DMS 273 (cell line): ENCODE results near the gene TSC22D2.

Experiments
- DNase-seq: peaks from one replicate; lab custom pipeline; 2025; ENCODE audit not compliant: unreplicated experiment; lab: John Stamatoyannopoulos, UW

Gene TSC22D2

DNA sequence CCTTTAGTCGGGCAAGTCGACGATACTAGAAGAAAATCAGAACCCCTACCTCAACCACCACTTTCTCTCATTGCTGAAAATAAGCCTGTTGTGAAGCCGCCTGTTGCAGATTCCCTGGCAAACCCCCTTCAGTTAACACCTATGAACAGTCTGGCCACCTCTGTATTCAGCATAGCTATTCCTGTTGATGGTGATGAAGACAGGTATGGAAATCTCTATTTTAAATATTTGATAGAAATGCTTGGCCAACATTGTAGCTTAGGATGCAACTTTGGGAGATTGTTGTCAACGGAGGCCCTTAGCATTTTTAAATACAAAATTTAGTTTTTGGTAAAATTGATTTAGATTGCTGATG lies 3.0 kb downstream of the TSC22D2 start:
- no peak for DNase-seq

DNA sequence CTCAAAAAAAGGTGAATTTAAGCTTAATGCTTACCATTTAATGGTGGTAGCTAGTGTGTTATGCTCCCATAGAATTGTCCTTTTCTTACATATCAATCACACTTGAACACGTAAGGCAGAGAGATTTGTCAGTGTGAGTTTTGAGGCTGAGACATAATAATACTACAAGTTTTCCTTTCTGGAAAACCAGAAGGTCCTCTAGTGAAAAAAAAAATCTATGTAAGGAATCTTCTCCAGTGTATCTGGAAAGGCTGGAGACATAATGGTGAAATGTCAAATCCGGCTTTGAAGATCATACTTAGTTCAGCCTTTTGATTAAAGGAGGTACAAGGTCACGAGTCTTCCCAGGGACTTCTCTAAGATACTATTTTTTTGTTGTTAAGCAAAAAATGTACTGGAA lies 3.4 kb downstream of the TSC22D2 start:
- peak; percentile 35 for DNase-seq

DNA sequence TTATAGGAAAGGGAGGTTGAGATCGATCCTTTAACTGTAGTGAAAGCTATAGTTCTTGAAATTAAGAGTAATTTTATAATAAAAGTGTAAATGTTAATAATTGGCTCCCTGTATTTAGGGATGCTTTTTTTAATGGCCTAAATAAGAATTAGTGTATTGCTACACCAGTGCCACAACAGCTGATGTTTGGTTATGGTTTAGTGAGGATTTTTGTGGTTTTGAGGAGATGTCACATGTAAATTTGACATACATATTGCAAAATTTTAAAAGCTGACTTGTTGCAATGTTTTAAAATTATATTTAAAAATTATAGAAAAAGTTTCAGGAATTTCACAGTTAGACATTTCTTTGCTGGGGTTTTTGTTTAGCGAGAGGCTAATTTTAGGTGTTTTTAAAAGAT lies 3.9 kb downstream of the TSC22D2 start:
- no peak for DNase-seq

DNA sequence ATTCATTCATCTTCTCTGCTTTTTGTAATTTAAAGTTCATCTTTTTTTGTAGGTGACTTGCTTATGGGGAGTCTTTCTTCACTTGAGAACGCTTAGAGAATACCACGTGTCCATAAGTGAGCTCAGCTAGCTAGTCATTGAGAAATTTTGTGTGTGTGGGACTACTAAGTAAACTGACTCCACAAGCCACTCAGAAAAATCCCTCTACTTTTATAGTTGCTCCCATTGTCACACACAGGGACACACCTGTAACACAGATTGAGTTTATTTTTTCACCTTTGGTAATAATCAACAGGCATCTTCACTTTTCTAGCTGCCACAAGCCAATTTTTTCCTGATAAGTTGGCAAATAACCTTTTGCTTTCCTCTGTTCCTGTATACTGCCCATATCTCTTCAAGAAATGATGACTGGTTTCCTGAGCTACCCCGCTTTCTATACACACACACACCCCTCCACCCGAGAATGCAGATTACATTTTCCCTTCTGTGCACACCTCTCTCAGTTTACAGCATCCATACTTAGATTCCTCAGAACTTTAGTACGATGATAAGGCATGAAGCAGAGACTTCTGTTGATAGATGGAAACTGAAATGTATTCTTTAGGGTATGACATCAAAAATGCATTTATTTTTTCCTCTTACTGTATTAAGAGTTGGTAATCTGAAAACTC lies 4.6 kb downstream of the TSC22D2 start:
- peak; percentile 67 for DNase-seq

DNA sequence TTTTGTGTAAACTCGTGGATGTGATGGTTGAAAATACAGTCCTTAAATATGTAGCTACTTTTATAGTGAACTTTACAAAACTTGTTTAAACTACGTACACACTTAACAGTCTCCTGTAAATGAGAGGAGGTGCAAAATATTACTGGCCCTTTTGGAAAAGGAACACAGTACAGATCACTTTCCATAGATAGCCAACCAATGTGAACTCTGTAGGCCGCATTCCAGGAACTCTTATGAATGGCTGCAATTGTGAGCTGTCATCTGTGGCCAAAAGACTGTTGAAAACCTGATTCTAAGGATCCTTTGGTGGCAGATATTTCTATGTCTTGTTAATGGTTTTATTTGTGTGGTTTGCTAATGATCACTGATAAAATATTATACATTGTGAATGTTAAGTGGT lies 6.2 kb downstream of the TSC22D2 start:
- peak; percentile 45 for DNase-seq

DNA sequence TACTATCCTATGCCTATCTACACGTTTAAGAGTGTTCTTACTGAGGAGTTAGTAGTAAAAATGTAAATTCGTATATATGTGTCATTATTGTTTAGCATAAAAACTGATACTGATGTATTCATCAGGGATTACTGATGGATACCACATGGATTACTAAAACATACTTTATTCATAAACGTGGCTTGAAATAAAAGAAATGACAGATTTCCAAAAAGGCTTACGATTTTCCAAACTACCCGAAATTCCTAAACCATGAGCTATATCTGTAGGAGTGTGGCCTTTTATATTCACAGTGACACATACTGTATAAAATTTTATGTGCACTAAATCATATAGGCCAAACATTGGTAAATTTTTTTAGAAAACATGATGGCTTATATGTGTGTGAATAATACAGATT lies 6.9 kb downstream of the TSC22D2 start:
- DNase-seq: no peak

DNA sequence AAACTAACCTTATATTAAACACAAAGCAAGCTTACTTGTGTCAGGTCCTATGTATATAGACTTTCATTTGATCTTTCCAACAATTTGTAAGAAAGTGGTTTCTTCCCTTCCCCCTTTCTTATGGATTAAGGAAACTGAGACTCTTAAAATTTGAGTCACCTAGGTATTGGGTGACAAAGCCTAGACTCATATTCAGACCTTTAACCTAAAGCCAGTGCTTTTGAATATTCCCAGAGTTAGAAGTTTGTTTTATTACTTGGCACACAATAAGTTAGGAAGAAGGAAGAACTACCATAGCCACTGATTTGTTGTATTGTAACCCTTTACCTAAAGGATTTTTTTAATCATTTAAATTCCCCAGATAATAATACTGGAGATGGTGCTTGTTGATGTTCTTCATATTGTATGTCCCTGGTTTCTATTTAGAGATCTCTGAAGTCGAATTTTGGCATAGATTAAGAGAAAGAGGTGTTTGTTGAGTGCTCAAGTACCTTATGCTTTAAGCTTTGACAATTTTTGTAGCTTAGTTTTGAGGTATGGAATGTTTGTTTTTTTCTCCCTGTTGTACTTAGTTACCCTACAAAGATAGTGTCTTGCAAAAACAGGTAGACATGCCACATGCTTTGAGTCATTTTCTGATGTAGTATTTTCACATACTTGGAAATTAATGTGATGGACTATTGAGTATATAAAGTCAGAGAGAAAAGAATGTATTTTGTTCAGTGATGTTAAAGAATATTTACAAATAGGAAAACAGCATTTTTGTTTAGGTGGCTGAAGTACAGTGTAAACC lies 11.2 kb downstream of the TSC22D2 start:
- no peak for DNase-seq

DNA sequence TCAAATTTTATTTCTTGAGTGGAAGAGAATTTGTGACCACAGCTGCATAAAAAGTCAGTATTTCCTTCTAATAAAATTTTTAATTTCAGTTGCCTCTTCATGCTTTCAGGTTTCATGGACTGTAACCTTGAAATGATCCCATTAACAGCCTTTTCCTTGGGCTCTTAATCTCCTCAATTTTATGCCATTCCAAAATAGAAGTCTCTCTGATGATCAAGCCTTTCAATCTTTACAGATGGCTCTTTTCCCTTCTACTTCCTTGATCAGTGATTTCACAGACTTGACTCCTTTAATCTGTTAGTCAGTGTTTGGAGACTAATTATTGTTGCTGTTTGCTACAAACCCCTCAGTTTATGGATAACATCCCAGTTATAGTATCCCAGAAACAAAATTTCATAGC lies 11.9 kb downstream of the TSC22D2 start:
- DNase-seq: peak; percentile 17

DNA sequence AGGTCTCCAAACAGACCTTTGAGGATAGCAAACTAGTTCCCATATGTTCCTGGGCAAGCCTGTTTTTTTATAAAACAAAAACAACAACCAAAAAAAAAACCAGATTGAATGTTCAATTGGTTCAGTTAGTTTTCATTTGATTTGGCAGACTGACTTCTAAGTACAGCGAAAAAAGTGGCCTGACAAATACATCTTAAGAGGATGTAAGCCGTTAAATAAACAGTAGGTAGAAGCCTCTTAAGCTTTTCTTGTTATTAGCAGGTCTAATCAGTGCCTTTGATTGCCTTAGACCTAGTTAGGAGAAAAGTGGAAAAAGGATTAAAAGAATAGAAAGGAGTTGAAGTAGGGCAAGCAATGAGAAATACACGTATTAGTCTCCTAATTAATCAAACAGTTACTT lies 13.2 kb downstream of the TSC22D2 start:
- DNase-seq: no peak

DNA sequence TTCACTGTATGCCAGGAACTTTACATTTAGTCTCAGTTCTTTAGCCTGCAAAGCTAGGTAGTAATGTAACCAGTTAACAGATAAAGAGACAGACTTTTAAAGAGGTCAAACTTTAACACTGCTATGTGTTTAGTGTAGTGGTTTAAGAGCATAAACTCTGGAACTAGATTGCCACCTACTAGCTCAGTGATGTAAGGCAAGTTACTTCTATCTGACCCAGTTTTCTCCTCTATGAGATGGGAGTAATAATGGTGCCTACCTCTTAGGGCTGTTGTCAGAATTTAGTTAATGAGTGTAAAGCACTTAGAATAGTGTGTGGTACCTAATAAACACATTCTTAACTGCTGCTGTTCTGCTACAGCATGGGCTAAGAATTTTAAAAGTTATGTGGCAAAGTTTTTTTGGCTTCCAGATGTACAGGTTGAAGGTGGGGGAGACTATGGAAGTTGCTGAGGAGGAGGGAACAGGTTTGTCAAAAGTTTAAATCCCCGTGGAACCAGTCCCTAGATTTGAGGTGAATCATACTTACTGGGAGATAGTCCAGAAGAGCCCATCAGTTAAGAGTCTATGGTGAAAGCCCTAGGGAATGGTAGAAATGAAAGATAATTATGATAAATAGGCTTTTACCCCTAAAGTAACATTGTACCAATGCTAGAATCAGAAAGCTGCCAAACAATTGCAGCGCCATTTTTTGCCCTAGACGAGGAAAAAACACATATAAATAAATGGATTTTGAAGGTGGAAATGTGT lies 13.9 kb downstream of the TSC22D2 start:
- no peak for DNase-seq

DNA sequence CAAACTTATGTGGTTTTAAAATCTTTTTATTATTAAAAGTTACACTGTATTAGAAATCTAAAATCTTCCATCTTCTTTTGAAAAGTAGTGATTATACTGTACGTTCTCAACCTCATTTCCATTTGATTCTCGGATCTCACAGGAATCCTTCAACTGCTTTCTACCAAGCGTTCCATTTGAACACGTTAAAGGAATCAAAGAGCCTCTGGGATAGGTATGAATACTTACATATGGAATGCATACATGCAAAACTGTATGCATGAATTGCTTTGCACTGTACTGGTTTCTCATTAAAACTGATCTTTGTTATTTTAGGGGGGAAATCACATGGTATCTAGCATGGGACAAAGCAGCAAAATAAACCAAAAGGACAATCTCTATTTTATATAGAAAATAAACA lies 14.8 kb downstream of the TSC22D2 start:
- DNase-seq: no peak

DNA sequence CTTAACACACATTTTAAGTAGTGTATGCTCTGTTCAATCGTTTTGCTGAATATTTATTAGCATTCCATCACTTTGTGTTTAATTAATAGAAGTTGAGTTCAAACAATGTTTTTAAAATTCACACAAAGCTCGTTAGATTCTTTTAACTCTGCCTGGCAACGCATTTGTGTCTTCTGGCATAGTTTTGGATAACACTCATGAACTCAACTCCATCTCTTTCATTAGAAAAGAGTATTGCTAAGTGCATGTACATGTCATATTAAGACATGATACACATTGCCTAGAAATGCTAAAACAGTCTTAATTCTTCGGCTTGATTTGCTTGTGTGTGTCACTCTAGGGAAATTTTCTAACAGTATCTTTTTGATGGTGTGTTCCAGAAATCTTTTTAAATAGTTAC lies 15.7 kb downstream of the TSC22D2 start:
- DNase-seq: no peak

DNA sequence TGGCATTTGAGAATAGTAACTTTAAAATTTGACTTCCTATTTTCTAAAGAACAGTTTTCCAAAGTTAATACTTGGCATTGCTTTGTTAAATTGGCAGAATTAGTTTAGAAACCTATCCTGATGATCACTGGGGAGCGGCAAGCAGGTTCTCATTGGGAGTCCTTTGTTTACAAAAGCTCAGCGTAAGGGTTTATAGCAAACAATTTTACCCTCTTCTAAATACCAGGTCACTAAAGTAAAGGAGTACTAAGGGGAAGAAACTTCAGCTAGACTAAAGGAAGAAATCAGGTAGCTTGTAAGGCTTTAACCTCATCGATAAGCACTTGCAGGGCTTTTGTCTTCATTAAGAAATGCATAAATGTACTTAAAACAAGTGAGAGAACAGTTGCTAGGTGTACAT lies 18.2 kb downstream of the TSC22D2 start:
- no peak for DNase-seq

DNA sequence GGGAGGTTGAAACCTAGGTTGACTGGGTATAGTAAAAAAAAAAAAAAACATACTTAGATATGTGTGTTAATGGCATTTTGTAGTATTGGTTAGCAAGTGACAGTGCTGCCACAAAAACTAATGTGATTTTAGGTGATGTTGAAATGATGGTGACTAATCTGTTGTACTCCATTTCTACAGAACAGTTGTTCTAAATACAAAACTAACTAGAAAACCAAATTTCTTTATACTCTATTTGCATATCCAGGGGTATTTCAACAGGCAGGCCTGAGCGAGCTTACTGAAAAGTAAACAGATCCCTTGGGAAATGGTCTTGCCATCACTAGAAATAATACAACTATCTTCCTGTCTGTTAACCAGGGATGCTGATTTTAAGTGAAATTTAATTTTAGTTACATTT lies 20.5 kb downstream of the TSC22D2 start:
- DNase-seq: no peak

DNA sequence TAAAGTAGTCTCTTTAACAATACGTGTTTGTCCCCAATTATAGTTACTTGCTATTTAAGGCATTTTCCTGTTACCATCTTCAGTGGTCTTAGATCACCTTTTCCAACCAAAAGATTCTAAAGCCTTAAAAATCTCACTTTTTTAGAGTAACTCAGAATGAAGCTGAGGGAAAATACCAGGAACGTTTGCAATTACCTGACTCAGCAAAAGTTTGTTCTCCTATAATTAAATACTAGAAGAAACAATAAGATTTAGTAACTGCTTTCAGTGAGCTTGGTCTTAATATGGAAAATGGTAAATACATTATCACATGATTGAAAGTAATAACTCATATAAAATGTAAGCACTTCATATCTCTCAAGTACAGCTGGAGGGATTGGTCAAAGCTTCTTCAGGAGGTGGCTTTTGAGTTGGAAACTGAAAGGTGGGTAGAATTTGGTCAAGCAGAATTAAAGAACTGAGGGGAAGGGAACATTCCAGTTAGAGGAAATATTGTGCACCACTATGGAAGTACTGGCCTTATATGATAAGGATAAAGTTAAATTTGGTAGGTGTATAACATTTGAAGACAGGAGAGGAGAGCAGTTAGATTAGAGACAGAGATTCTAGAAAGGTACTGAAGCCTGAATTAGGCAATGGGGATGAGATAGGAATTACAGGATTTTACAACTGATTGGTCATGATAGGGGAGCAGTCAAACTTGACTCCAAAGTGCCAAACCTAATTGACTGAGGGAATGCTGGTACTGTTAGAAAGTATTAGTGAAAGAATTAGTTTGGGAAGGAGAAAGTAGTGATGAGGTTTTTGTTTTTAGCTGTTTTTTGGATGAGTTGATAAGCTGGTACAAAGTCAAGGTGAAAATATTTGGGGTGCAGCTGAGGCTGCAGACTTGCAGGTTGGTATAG lies 21.9 kb downstream of the TSC22D2 start:
- no peak for DNase-seq

DNA sequence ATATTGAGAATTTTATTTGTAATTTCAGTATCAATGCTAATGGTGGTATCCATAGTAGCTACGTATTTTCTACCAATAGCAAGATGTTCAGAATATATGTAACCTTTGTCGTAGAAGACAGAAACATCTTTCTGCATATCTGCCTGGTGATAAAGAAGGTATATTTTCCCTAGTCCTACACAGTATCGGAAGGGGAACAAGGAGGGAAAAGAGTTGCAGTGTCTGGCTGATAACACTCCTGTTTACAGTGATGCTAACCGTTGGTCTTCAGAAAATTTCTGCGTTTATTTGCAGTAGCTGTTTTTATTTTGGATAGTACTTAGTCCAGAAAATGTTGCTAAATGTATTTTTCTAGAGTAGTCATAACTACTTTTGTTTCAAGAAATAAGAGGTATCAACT lies 25.2 kb downstream of the TSC22D2 start:
- DNase-seq: no peak

DNA sequence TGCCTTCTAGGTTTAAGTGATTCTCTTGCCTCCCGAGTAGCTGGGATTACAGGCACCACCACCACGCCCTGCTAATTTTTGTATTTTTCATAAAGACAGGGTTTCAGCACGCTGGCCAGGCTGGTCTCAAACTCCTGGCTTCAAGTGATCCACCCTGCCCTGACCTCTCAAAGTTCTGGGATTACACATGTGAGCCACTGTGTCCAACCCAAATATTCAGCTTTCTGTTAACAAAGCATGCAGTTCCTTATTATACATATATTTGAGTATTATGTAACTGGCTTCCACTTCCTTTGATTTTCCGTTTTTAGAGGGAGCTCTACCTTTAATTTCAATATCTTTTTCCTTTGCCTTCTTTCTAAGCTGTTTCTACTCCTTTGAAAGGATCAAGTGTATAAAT lies 26.1 kb downstream of the TSC22D2 start:
- DNase-seq: no peak

DNA sequence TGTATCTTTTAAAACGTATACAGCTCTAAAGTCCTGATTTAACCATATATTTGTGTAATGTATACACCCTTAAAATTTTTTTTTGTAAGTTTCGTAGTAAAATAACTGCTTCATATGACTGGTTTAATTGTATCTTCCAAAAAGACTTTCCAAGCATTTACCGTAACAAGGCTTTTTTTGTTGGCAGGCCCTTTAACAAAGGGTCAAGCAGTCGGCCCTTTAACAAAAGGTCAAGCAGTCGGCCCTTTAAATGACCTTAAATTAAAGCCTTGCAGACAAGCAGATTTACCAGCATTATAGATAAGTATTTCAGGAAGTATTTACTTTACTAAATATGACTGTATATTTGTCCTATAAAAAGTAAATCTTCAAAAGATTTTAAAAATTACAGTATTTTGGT lies 28.1 kb downstream of the TSC22D2 start:
- no peak for DNase-seq

DNA sequence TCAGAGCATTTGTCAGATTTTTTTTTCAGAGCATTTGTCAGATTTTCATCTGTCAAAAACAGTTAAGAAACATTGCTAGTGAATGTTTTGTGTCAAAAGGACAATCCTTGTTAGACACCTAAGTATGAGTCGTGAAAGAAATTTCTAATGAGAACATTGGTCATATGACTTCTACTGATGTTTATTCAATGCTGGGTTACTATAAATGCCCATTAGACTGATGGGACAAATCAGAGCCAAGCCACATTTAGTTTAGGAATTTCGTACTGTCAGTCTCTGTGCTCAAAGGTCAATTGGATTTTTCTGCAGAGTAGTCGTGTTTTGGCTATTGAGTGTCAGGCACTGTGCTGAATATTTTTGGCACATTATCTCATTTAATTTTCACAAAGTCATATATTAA lies 31.6 kb downstream of the TSC22D2 start:
- no peak for DNase-seq

DNA sequence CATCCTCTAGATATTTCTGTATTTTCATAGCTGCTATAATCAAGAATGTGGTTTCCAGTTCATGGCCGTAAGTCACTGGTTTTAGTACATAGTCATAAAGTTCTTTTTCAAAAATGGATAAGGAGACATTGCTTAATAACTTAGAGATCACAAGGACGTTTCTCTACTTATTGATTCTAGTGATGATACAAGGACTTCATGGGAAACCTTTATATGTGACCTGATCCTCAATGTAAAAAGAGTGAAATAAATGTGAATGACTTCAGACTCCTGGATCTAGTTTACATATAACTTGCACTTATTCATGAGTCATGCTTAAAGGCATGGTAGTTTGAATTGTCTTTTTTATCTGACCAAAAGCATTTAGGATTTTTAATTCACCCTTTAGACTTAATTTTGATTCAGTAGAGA lies 35.2 kb downstream of the TSC22D2 start:
- DNase-seq: no peak

DNA sequence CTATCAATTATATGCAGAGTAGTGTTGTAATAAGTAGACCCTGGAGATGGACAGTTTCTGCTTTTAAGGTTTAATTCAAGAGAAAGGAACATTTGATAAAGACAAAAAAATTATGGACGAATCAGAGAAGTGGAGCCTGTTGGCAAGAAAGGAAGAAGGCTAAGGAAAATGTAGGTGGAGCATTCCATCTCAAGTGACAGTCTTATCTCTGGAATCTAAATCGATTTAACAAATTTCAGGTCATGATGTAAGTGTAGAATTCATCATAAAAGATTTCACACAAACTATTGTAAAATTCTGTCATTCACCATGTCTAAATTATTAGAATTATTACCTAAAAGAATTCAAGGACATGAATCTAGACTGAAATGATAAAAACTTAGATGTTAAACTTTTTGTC lies 36.3 kb downstream of the TSC22D2 start:
- no peak for DNase-seq
